Stimulated activated CD4-positive, alpha-beta T cell treated with anti-CD3 and anti-CD28 coated beads, Interleukin-4, amount 100 ng/mL, for 4 hours (primary cell): ENCODE results near the gene PLEKHH1.

Source experiments
- DNase-seq, 2 experiments: peaks; one replicate each; pipeline ENCODE4 v3.0.0-alpha.2; 2020

The PLEKHH1 gene

DNA sequence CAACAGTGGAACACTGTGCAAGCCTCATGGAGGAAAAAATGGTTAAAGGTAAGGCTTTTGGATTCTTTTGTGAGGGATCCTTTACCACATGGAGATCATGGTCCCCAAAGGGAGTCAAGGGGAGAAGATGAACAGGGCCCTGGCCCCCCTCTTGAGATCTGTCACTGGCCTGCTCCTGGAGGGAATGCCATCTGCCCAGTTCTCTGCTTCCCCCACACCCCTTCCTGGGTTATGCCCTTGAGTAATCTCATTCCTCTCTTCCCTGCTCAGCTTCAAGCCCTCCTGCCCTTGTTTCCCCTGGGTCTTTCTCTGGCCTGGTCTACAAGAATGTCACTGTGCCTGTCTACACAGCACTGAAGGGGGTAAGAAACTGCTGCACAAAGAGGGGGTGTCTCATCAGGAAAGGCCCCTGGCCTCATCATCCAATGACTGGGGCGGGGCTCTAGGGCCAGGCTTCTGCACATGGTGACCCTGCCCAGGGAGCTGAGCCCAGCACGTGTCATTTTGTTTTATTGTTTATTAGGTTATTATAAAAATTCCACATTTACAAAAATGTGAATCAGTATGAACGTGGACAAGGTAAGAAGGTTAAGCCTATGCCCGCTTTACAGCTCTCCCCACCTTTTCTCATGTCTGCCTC lies 36.7 kb downstream of the PLEKHH1 start:
- no peak for DNase-seq

DNA sequence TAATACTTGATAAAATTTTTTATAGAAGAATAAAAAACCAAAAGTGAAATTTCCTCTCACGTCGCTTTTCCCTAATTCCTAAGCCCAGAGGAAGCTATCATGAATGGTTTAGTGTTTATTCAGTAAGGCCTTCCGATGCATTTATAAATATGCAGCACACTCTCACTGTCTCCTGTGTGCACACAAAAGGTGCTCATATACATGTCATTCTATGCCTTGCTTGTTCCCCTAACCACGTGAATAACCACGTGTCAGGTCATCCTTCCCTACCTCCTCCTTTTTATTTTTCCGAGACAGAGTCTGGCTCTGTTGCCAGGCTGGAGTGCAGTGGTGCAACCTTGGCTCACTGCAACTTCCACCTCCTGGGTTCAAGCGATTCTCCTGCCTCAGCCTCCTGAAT lies 37.4 kb downstream of the PLEKHH1 start:
- DNase-seq = no peak

DNA sequence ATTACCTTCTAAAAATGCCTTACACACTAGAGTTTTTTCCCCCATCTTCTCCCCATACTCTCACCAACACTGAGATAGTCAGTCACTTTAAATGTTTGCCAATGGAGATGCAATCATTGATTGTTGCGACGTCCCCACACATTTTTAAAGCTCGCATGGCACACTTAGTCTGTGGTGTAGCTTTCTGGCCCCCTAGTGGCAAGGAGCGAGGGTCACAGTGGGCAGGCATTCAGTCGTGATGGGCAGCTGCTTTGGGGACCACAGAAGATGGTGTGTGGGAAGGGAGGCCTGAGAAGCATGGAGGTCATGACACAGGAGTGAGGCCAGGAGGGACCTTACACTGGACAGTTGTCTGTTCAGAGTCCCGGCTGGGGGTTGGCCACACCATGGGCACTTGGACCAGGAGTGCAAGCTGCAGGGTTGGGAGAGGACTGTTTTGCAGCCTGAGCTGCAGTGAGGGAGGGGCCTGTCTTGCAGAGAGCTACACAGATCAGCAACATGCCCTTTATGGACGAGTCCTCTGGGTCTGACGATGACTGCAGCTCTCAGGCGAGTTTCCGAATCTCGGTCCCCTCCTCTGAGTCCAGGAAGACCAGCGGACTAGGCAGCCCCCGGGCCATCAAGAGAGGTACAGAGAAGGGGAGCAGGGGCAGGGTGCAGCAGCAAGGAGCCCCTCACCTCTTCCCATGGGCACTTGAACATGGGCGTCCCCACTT lies 38.3 kb downstream of the PLEKHH1 start:
- peak; percentile 53 to 63 for DNase-seq

DNA sequence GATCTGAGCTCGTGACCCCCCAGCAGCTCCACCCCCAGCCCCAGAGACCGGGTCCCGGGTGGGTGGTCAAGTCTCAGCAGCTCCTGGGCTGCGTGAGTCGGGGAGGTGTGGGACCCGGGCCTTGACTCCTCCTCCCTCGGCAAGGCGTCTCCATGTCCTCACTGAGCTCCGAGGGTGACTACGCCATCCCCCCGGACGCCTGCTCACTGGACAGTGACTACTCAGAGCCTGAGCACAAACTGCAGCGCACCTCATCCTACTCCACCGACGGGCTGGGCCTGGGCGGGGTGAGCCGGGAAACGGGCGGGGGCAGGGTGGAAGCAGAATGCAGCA lies 38.9 kb downstream of the PLEKHH1 start:
- DNase-seq = no peak

DNA sequence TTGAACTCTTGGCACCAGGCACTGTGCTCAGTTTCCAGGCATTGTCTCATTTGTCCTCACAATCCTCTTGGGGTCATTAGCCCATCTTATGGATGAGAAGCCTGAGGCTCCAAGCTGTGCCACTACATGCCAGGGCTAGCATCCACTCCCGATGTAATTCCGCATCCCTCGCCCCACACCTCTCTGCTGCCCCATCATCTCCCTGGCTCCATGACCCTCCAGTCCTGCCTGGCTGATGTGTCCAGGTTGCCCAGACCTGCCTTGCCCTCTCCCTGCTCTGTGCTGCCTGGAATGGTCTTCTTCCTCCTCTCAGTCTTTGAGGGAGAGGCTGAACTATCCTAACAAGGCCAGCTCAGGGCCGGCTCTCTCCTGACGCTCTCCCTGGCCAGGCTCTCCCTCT lies 39.5 kb downstream of the PLEKHH1 start:
- no peak for DNase-seq

DNA sequence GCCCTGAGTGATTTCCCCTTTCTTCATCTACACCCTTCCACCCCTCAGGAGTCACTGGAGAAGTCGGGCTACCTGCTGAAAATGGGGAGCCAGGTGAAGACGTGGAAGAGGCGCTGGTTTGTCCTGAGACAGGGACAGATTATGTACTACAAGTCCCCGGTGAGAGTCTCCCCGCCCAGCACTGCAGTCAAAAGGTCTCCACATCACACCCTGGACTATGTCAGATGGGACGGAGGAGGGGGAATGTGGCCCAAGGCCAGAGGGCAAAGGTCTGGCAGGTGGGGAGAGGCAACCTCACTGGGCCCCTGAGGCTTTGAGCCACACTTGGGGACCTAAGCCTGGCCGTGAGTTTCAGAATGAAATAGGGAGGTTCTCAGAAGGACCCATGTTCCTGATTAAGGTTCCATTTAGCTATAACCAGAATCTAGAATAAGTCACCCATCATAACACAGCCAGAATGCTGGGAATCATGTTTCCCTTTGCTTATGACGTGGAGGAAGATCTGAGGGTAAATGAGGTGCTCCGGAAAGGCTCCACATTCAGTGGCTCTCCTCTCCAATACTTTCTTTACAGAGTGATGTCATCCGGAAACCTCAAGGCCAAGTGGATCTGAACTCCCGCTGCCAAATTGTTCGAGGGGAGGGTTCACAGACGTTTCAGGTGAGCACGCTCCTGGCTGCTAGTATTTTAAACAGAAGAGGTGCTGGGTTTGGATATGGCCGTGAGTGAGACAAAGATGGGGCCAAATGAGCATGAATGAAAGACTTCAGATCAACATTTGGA lies 40.3 kb downstream of the PLEKHH1 start:
- no peak for DNase-seq

DNA sequence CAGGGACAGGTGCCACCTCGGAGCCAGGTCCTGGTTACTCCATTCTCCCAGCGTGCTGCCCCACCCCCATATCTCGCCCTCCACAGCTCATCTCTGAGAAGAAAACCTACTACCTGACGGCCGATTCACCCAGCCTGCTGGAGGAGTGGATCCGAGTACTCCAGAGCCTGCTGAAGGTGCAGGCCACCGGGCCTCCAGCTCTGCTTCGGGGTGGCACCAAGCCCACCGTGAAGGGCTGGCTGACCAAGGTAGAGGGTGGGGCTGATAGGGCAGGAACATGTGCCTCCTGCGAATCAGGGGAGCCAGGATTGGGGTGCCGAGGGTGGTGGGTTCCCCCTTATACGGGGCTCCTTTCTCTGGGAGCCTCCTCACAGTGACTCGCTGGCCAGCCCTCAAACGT lies 41.1 kb downstream of the PLEKHH1 start:
- no peak for DNase-seq

DNA sequence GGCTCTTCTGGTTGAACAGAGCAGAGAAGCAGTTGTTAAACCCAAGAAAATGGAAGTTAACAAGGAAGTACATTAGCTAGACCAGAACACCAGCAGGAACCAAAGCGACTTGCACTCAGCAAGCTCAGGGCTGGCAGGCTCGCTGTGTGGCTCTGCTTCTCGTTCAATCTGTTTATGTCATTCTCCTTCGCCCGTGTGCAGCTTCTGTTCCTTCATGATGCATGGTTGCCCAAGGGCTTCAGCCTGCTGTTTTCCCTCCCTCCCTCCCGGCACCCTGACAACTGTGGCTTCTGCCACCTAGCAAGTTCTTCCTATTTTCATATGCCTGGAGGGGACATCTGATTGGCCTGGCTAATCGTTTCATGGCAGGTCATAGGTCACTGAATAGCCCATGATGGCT lies 41.7 kb downstream of the PLEKHH1 start:
- no peak for DNase-seq

- no peak for DNase-seq
Measured at GRCh38 chr14:67575684-67576083, 42.6 kb downstream of the PLEKHH1 start.

DNA sequence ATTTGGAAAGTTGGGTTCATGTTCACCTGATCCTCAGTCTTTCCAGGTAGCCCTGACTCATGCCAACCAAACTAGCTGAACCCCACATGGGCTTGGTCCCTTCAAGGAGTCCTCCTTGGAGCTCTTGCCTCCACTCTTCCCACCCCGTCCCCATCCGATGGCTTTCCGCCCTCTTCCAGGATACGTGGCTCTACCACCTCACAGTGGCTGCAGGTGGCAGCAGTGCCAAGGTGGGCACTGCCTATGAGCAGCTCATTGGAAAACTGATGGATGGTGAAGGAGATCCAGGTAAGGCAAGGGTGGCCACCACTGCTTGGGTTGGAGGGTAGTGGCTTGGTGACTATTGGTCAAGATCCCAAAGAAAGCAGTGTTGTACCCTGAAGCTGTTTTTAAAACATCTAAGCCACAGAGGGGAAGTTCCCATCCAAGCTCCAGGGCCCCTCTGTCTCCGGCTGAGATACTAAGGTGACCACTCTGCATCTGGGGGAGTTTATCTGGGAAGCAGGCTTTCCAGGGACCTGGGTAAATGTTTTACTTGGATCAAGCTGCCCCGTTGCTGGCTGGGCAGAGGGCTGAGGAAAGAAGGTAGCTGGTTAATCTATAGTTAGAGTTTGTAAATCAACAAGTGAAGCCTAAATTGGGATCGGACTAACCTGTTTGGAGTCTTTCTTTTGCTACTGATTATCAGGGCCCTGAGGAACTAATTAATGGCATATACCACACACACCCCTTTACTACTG lies 43.3 kb downstream of the PLEKHH1 start:
- DNase-seq = no peak

DNA sequence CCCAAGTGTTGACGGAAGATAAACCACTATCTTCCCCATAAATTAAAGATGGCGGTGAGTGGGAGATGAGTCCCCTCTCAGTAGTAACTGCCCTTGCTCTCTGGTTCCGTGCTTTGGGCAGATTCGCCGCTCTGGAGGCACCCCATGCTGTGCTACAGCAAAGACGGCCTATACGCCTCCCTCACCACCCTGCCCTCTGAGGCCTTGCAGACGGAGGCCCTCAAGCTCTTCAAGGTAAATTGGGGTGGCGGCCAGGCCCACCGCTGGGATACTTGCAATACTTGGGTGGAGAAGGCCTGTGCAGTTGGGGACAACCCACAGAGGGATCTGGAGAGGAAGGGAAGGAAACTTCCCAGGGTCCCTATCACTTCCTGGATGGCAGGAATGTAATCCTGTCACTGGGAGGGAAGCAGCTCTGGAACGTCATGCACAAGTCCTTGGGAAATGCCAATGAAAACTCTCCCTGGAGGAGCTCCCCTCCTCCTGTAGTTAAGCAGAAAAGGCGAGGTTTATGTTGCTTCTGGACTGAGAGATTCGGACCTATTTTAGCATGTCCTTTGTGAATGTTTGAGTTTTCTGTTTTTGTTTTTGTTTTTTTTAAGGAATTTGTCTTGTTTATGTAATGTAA lies 44.2 kb downstream of the PLEKHH1 start:
- no peak for DNase-seq

DNA sequence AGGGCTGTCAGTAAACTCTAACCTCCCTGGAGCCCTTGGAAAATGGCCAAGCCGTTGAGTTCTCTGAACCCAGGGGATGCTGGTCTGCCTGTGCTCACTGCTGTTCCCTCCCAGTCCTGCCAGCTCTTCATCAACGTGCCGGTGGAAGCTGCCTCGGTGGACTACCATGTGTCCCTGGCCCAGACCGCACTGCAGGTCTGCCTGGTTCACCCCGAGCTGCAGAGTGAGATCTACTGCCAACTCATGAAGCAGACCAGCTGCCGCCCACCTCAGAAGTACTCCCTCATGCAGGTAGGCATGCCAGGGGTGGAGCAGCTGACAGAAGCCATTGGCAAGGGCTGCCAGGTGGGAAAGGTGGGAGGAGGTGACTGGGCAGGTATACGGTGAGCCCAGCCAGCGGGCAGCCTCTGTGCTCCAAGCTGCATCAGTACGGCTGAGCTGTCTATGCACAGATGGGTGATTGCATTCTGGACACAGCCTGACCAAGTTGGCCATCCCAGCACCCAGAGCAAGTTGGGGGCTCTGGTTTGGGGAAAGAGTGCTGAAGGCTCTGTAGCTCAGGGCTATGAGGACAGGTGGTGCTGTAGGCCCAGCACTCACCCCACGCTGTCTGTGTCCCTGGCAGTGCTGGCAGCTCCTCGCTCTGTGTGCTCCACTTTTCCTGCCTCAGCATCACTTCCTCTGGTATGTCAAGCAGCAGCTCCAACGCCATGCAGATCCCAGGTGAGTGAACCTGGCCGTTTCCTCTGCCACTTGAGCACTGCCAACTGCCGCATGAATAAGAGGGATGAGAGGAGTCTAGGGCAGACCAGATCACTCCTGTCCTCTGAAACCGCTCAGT lies 45.0 kb downstream of the PLEKHH1 start:
- DNase-seq = no peak

DNA sequence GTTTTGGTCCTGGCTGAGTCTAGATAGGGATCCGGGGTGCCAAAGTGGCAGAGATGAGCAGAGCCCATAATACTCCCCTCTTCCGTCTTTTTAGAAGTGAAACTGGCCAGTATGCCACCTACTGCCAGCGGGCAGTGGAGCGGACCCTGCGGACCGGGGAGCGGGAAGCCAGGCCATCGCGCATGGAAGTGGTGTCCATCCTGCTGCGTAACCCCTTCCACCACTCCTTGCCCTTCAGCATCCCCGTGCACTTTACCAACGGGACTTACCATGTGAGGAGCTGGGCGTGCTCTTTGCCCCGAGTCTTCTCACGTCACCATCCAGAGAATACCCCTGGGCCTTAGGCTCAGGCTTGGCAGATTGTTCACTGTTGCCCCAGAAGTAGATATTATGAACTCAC lies 46.0 kb downstream of the PLEKHH1 start:
- DNase-seq = no peak

DNA sequence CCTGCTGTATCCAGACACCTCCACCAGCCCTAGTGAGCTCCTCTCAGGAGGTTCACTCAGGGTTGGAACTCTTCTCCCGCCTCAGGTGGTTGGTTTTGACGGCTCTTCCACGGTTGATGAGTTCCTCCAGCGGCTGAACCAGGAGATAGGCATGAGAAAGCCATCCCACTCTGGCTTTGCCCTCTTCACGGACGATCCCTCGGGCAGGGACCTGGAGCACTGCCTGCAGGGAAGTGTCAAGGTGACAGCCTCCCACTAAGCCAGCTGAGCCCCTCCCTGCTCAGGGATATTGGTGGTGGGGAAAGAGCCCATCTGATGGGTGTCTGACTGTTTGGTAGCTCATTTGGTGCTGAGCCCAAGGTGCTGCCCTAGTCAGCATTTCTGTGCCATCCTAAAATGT lies 46.5 kb downstream of the PLEKHH1 start:
- no peak for DNase-seq

DNA sequence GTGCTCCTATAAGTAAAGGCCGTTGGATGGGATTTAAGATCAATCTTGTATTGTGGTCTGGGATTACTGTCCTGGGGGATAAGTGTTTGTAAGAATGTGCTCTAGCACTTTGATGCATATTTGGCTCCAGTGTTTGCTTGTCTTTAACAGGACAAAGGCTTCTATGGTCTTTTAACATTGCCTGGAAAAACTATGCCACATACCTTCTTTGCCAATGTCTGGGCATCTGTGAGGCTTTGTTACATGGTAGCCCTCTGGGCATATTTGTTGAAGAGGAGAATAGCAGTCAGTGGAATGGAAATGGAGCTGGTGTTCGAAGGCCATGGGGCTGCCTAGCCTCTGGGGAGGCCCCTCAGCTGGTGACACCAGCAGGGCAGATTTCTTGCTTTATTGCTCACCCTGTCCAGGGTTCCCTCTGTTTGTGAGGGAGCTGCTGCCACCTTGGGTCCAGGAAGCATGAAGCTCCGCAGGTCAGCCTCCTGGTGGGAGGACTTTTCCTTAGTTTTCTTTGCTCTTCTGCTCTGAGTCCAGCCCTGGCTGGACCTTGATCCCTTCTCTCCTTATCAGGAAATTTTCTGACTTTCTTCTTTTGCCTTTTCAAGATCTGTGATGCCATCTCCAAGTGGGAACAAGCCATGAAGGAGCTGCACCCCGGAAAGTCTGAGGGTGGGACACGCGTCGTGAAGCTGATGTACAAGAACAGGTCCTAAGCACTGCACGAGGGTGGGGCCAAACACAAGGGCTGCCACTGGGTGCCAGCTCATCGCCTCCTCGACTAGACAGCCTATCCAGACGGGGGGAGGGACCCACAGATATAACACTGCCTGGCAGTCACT lies 47.5 kb downstream of the PLEKHH1 start:
- DNase-seq = no peak

DNA sequence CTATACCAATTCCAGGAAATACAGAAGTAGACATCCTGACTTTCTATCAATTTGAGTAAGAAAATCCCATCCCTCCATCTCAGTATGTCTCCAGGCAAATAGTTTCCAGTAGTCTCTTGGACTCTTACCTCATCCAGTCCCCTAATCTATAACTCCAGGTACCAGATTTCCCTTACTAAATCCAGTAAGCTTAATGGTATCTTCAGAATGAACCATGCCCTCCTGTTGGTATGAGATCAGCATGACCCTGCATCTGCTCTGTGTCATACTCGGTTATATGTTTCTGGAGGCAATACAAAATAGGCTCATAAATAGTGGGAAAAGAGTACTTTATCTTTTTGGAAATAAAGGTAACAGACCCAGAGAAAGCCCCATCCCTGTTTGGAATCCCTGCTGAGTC lies 48.6 kb downstream of the PLEKHH1 start:
- no peak for DNase-seq

- DNase-seq = no peak
Measured at GRCh38 chr14:67582061-67582460, 49.0 kb downstream of the PLEKHH1 start.

GRCh38 chr14:67583711-67584644 lies 50.9 kb downstream of the PLEKHH1 start:
- no peak for DNase-seq

- no peak for DNase-seq
Measured at GRCh38 chr14:67584978-67585377, 51.9 kb downstream of the PLEKHH1 start.

GRCh38 chr14:67586369-67586768 lies 53.3 kb downstream of the PLEKHH1 start:
- DNase-seq = no peak
